Measurements from ENCODE around the gene HES3.

HES3 gene

DNA sequence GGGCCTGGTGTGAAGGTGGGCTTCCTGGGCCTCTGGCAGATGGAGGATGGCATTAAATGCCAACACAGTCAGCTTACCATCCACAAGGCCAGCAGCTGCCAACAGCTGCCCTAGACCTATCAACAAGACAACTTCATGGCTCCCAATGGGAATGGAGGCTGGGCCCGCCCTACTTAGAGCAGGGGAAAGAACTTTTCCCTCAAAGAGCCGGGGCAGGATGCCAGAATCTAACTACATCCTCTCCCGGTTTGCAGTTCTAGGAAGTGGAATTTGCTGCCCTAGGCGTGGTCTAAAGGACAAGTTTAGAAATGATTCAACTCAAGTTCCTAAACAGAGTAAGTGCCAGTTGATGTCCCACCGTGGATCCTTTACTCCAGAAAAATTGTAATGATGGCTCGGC lies 21.3 kb upstream of the HES3 start:
- no peaks in the 10 kb centered on the region for H3K27me3 ChIP-seq (ENCODE audit: insufficient read depth, poor library complexity, severe bottlenecking)
- TF ChIP-seq, protein P1, sequence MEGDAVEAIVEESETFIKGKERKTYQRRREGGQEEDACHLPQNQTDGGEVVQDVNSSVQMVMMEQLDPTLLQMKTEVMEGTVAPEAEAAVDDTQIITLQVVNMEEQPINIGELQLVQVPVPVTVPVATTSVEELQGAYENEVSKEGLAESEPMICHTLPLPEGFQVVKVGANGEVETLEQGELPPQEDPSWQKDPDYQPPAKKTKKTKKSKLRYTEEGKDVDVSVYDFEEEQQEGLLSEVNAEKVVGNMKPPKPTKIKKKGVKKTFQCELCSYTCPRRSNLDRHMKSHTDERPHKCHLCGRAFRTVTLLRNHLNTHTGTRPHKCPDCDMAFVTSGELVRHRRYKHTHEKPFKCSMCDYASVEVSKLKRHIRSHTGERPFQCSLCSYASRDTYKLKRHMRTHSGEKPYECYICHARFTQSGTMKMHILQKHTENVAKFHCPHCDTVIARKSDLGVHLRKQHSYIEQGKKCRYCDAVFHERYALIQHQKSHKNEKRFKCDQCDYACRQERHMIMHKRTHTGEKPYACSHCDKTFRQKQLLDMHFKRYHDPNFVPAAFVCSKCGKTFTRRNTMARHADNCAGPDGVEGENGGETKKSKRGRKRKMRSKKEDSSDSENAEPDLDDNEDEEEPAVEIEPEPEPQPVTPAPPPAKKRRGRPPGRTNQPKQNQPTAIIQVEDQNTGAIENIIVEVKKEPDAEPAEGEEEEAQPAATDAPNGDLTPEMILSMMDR (IDR thresholded peaks at IDR 0.05; ENCODE audit: insufficient read depth, low read length), result no peak
- TF ChIP-seq GABPA (IDR thresholded peaks at IDR 0.05; ENCODE audit: low read depth), result no peak
- TF ChIP-seq POLR2AphosphoS5 (IDR thresholded peaks at IDR 0.05; ENCODE audit: low read depth), result no peak
- TF ChIP-seq REST (IDR thresholded peaks at IDR 0.05; ENCODE audit: insufficient replicate concordance, low read depth), result no peak
- TF ChIP-seq SPI1 (IDR thresholded peaks at IDR 0.05; ENCODE audit: borderline replicate concordance, low read depth), result no peak
- DNase-seq (ENCODE audit: low read depth in 1 of 2, low spot score in 1 of 2), result no peak
- H3K4me3 ChIP-seq (replicated peaks; ENCODE audit: insufficient read depth, low read length), result no peak overlapping the region
- no peak overlapping the region for H3K27ac ChIP-seq (replicated peaks)

- no peaks in the 10 kb centered on the region for H3K27me3 ChIP-seq (ENCODE audit: insufficient read depth, poor library complexity, severe bottlenecking)
- DNase-seq (ENCODE audit: low read depth in 1 of 2, low spot score in 1 of 2), result no peak
- H3K27ac ChIP-seq (replicated peaks), result no peak overlapping the region
- no peak overlapping the region for H3K4me3 ChIP-seq (replicated peaks; ENCODE audit: insufficient read depth, low read length)
- TF ChIP-seq REST (IDR thresholded peaks at IDR 0.05; ENCODE audit: insufficient replicate concordance, low read depth), result no peak
- no peak for TF ChIP-seq GABPA (IDR thresholded peaks at IDR 0.05; ENCODE audit: low read depth)
- no peak for TF ChIP-seq SPI1 (IDR thresholded peaks at IDR 0.05; ENCODE audit: borderline replicate concordance, low read depth)
- no peak for TF ChIP-seq POLR2AphosphoS5 (IDR thresholded peaks at IDR 0.05; ENCODE audit: low read depth)
- TF ChIP-seq, protein P1 (IDR thresholded peaks at IDR 0.05; ENCODE audit: insufficient read depth, low read length), result no peak
Measured at GRCh38 chr1:6223617-6224016, 20.4 kb upstream of the HES3 start.

DNA sequence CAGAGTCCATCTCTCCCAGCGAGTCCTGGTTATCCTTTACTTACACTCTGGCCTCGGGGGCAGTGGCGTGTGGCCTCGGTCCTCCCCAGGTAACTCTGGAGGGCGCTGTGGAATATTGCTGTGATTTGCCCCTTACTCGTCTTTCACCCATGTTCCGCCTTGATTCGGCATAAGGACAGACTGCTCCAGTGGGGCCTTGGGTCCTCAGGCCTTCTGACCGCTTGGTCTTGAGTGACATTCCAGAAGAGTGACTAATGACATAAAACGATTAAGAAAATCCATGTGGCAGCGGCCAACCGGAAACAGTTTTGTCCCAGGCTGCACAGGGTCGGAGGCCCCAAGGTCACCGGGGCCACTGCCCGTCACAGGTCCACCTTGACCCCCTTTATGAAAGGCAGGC lies 19.3 kb upstream of the HES3 start:
- no peak for DNase-seq (ENCODE audit: low read depth in 1 of 2, low spot score in 1 of 2)
- H3K27me3 ChIP-seq (ENCODE audit: insufficient read depth, poor library complexity, severe bottlenecking), result no peaks in the 10 kb centered on the region
- no peak overlapping the region for H3K27ac ChIP-seq (replicated peaks)

More for the DNA sequence above, 19.3 kb upstream of the HES3 start:
- TF ChIP-seq POLR2AphosphoS5 (IDR thresholded peaks at IDR 0.05; ENCODE audit: low read depth) (no peak; the same call in 1 of the 2 replicates), REST (IDR thresholded peaks at IDR 0.05; ENCODE audit: insufficient replicate concordance, low read depth) (no peak), GABPA (IDR thresholded peaks at IDR 0.05; ENCODE audit: low read depth) (no peak), SPI1 (IDR thresholded peaks at IDR 0.05; ENCODE audit: borderline replicate concordance, low read depth) (no peak)
- TF ChIP-seq, protein P1 (IDR thresholded peaks at IDR 0.05; ENCODE audit: insufficient read depth, low read length), result no peak
- H3K4me3 ChIP-seq (replicated peaks; ENCODE audit: insufficient read depth, low read length), result no peak overlapping the region
